HG03342 (cell line): Measurements from ENCODE around the gene PRTN3.

Source experiments
- ATAC-seq: cut with Tn5 transposase; IDR thresholded peaks from one replicate; pipeline ENCODE4 v1.9.1; 2021; ENCODE audit warnings: mild to moderate bottlenecking, moderate library complexity; ENCODE audit not compliant: unreplicated experiment

Gene PRTN3

DNA sequence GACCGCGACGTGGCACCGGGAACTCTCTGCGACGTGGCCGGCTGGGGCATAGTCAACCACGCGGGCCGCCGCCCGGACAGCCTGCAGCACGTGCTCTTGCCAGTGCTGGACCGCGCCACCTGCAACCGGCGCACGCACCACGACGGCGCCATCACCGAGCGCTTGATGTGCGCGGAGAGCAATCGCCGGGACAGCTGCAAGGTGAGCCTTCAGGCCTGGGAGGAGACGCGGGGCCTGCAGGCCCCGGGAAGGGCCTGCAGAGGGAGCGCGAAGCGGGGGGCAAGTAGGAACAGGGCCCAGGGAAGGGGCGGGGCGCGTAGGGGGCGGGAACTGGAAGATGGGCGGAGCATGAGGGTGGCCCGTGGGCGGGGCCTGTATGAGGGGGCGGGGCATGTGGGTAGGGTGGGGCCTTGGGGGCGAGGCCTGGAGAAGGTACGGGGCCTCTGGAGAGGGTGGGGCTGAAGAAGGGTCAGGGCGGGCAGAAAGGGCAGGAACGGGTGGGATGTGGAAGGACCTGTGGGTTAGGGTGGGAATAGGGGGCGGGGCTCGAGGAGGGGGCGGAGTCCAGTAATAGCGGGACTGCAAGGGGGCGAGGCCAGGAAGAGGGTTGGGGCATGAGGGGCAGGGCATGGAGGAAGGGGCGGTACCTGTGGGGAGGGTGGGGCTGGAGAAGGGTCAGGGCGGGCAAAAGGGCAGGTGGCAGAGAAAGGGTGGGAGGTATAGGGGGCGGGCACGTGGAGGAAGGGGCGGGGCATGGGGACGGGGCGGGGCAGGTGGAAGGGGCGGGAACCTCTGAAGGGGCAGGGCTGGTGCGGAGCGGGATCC lies 21.2 kb downstream of the PRTN3 start:
- no peak for ATAC-seq

DNA sequence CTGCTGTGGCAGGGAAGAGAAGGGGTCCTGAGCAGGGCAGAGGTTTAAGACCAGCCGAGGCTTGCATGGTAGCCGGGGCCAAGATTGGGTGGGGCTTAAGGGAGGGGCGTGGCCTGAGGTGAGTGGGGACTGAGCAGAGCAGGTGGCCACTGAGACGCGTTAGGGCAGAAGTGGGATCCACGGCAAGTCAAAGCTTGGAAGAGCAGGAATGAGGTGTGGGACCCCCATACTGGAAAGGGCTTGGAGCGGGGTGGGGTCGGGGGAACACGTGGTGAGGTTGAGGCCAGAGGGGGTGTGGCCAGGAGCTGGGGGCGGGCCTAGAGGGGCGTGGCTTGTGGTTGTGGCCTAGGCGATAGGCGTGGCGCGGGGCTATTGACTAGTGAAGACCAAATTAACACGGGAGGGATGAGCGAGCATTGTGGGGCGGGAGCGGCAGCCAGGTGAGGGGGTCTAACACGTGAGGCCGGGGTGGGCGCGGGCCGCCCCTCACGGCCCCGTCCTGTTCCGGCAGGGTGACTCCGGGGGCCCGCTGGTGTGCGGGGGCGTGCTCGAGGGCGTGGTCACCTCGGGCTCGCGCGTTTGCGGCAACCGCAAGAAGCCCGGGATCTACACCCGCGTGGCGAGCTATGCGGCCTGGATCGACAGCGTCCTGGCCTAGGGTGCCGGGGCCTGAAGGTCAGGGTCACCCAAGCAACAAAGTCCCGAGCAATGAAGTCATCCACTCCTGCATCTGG lies 21.9 kb downstream of the PRTN3 start:
- ATAC-seq, result no peak

DNA sequence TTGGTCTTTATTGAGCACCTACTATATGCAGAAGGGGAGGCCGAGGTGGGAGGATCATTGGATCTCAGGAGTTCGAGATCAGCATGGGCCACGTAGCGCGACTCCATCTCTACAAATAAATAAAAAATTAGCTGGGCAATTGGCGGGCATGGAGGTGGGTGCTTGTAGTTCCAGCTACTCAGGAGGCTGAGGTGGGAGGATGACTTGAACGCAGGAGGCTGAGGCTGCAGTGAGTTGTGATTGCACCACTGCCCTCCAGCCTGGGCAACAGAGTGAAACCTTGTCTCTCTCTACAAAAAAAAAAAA lies 22.5 kb downstream of the PRTN3 start:
- no peak for ATAC-seq

DNA sequence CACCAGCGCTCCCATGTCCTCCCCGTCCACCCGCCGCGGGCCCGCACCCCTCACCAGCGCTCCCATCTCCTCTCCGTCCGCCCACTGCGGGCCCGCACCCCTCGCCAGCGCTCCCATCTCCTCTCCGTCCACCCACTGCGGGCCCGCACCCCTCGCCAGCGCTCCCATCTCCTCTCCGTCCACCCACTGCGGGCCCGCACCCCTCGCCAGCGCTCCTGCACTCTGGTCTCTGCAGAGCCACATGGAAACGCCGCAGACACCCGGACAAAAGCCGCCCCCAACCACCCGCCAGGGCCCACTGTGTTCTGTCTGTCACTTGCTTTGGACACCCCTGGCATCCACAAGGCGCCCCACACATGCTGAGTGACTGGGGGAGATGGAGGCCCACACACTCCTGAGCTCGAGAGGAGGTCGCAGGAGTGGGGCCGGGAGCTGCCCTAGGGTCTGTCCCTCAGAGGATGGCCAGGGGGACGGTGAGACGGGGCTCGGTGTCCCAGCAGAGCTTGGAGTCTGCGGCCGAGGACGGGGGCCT lies 26.0 kb downstream of the PRTN3 start:
- no peak for ATAC-seq

DNA sequence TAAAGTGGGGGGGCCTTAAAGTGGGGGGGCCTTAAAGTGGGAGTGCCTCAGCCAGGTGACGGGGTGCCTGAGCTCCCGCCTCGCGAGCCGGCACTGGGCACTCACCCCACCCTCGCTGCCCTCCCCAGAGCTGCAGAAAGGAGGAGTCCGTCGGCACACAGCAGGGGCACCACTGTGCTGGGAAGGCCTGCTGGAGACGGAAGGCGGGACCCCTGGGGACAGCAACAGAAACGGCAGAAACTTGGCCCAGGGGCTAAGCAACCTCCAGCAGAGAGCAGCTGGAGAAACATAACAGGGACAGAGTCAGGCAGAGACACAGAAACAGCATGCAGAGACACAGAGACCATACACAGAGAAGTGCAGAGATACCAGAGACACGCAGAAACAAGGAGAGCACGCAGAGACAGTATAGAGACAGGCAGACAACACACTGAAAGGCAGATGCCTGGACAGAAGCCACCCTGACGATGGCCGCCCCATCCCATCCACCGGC lies 26.5 kb downstream of the PRTN3 start:
- ATAC-seq, result no peak

DNA sequence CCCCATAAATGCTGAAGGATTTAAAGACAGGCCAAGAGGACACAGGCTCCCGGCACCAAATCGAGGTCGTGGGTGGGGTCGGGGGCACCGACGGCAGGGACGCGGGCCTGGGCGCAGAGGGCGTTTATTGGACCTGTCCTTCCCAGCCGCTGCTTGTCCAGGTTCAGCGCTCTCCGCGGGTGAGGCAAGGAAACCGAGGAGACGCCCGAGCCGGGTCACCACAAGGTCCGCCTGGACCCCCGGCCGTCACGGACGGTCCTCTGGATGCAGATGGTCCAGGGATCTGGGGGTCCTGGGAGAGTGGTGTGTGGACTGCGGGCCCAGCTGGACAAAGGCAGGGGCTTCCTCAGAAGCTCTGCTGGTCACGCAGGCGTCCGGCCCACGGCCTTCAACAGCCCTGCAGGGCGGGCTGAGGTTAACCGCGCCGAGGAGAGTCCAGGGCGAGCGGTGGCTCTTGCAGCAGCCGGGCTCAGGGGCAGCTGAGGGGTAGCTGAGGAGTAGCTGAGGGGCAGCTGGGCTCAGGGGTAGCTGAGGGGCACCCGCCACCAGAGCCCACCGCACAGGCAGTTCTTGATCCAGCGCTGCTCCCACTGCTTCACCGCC lies 27.2 kb downstream of the PRTN3 start:
- no peak for ATAC-seq

DNA sequence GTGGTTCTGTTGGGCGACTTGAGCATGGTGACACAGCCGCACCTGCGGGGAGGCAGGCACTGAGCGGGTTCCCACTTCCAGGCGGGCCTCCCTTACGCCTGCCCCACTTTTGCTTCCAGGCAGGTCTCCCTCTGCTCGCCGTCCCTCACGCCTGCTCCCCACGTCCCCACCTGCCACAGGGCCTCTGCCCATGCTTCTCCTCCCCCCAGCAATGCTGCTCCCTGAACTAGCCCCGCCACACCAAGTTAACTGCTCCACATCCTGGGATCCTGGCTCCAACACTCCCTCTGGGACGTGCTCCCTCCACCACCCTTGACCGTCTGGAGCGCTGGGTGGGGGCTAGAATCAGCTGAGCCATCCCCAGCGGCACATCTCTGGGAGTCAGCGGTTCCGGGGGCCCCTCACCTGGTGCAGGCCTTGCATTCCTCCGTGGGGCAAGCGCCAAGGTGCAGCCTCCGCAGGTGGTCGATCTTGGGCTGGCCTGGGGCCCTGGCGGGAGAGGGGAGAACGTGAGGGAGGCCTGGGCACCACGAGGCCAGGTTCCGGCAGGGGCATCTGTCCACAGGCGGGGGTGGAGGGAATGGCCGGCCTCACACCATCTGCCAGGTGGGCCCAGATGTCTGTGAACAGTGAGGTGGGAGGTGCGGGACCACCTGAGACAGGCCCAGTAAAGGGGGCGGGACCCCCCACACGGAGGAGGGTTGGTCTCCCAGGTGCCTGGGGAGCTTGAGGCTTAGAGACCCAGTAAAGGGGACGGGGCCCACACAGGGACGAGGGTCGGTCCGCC lies 27.9 kb downstream of the PRTN3 start:
- ATAC-seq, result no peak

DNA sequence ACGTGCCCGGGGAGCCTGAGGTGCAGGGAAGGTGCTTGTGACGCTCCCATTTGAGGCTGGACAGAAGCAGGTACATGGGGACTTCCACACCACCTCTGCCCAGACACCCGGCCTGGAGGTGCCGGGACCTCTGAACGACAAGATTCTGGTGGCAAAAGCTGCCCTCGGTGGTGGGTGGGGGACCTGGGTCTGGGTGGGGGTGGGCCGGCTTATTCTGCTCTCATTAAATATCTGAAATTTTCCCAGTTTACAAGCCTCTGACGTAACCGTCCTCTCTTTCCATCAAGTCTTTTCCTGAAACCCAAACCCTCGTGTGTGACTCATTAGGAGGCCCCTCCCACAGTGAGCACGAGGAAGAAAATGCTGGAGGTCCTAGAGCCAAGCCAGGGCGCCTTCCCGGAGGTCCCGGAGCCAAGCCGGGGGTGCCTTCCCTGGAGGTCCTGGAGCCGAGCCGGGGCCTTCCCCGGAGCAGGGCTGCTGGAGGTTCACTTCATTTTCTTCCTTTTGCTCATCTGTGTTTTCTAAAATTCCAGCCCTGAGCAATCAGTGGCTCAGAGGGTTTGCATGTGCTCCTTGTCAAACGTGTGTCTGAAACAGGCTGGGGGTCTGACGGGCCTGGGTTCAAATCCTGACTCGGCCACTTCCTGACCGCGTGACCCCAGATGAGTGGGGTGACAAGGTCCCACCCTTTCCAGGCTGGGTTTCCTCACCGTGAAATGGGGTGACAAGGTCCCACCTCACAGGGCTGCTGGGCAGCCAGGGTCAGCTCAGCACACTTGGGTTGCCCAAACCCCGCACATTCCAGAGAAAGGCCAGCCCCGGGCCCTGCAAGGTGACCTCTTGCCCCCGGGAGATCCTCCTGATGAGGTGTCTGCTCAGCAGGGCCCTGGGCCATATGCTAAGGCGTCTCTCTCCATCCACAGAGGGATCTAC lies 28.7 kb downstream of the PRTN3 start:
- ATAC-seq, result no peak

DNA sequence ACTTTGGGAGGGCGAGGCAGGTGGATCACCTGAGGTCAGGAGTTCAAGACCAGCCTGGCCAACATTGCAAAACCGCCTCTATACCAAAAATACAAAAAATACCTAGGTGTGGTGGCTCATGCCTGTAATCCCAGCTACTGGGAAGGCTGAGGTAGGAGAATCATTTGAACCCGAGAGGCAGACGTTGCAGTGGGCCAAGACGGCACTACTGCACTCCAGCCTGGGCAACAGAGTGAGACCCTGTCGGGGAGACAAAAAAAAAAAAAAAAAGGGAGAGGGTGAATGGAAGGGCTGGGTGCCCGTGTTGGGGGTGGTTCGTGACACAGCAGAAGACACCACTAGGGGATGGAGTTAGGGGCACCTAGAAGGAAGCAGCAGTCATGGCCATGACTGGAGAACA lies 29.5 kb downstream of the PRTN3 start:
- ATAC-seq, result no peak

DNA sequence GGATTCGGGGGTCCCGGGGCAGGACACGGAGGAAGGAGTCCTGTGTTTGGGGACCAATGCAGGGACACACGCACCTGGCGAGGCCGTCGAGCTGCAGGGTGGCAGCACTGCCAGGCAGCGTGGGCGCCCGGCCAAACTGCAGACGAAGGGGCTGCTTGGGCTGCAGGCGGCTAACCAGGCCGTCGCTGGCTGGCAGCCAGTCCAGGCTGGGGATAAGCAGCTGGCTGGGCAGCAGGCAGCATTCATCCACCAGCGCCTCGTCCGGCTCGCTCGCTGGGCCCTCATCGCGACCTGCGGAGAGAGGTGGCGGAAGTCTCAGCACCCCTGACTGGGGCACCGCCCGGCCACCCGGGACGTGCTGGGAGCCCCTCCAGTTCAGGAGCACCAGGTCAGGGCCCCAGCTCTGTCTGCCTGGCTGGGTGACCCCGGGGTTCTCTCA lies 30.2 kb downstream of the PRTN3 start:
- no peak for ATAC-seq

DNA sequence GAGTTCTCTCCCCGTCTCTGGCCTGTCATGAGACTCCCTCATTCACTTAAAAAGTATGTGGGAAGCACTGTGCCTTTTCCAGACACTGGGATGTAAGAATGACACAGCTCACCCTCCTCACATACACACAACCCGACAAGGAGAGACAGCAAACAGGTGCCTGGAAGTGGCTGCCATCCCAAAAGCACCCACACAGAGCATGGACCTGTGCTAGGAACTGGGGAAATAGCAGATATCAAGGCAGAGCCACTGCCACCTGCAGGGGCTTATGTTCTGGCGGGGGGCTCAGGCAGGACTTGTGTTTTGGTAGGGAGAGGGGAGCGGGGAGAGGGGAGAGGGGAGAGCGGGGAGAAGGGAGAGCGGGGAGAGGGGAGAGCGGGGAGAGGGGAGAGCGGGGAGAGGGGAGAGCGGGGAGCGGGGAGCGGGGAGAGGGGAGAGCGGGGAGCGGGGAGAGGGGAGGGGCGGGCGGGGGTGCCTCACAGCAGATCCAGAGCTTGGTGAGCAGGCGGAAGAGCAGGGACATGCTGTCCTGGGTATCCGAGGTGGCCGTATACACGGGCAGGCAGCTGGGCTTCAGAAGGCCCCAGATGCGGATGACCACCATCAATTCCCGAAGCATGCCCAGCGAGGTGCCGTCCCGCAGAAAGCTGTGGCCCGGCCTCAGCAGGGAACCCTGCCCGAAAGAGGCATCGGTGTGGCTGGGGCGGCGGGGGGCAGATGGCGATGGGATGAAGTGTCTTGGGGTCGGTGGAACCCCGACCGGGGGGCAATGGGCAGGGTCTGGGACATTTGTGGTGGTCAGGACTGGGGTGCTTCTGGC lies 30.9 kb downstream of the PRTN3 start:
- ATAC-seq, result no peak

DNA sequence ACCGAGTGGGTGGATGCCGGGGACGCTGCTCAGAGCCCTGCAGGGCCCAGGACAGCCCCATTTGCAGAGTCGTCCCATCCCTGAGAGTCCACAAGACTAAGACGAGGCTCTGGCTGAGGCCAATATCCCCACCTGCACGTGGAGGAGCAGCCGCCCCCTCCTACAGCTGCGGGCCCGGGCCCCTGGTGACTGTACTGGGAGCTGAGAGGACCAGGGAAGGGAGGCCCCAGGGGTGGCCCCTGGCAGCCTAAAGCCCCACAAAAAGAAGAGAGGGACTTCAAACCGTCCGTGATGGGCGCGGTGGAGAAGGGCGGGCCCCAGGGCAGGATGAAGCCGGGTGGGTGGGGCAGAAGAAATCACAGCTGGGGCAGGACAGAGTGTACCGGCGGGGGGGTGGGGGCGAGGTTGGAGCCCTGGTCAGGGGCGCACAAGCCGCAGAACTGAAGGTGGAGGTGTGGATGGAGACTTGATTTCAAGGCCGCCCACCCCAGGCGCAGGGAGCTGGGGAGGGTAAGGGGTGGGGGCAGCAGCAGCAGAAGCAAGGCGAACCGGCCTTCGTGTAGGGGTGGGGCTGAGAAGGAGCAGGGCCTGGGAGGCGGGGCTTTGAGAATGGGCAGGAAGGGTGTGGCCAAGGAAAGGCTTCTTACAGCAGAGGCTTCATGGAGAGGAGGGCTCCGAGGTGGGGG lies 31.6 kb downstream of the PRTN3 start:
- no peak for ATAC-seq

DNA sequence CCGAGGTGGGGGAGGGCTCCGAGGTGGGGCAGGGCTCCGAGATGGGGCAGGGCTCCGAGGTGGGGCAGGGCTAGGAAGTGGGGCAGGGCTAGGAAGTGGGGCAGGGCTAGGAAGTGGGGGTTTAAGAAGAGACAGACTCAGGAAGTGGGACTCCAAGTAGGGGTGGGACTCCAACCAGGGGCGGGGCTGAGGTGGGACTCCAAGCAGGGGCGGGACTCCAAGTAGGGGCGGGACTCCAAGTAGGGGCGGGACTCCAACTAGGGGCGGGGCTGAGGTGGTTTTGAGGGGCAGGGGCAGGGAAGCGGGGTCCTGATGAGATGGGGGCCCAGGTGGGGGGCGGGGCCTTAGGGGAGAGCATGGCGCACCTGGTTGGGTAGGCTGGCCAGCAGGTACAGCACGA lies 32.3 kb downstream of the PRTN3 start:
- no peak for ATAC-seq

DNA sequence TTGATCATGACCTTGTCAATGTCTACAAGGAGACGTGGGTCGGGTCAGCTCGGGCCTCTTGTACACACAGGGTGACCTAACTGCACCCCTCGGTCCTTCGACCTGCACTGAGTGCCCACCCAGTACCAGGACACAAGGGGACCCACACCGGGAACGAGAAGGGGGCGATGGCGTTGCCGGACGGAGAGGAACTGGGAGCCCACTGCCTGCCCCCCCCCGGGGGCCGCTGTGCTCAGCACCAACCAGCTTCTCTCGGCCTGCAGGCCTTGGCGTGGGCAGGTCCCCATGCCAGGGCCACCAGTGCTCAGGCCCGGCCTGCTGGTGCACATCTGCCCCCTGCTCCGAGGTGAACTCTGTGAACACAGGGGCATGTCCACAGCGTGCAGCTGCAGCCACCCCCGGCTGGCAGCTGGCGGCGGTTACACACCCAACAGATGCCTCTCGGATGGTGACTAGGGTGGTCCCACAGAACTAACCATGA lies 32.8 kb downstream of the PRTN3 start:
- no peak for ATAC-seq

DNA sequence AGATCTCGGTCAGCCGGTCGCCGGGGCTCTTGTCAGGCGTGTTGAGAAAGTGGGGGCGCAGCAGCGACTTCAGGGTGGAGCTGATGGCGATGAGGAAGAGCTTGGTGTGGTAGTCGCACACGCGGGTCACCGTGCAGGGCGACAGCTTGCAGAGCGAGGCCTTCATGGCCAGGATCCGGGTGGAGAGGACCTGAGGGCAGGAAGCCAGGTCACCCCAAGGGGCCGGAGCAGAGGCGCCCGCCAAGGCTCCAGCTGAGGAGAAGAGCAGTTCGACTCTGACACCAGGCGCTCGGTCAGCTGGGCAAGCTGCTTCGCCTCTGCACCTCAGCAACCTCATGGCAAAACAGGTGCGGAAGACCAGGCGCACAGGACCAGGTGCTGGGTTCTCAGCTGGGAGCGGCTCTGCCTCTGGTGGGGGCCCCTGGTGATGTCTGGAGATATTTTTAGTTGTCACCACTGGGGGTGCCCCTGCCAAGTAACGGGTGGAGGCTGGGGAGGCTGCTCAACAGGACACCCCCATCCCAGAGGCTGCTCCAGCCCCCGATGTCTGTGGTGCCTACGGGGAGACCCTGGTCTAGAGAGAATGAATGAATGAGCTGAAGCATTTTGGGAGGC lies 34.6 kb downstream of the PRTN3 start:
- no peak for ATAC-seq

DNA sequence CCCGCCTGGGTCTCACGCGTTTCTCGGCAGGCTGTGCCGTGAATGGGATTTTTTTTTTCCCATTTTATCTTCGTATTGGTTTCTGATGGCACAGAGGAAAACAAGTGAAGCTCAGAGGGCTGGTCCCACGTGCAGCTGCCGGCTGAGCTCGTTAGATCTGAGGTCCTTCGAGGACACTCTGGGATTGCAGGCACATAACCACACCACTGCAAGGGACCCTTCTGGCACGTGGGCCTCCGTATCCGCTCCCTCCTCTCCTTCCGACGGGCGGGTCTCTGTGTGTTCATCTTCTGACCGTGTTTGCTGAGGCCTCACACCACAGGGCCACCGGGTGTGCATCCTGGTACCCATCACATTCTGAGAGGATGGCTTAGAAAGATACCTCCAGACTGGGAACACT lies 35.3 kb downstream of the PRTN3 start:
- no peak for ATAC-seq

DNA sequence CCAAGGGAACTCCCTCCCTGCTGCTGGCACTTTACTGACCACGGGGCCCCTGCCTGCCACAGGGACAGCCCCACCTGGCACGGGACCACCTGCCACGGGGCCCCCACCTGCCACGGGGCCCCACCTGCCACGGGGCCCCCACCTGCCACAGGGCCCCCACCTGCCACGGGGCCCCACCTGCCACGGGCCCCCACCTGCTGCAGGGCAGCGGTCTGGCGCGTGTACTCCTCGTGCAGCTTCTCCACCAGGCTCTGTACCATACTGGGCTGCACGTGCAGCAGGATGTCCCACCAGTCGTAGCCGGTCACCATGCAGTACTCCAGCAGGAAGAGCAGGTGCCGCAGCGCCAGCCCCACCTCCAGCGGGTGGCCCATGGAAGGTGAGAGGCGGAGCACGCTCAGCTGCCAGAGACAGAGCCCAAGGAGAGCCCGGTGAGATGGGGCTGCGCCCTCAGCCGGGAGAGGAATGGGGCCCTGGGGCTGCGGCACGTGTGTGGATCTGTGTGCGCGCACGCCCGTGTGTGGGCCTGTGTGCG lies 36.0 kb downstream of the PRTN3 start:
- no peak for ATAC-seq
